Measurements from ENCODE around the gene MYOT. TPM values are rescaled to one million over a fixed set of nuclear protein-coding genes. Genes with fewer than 3 reads are reported as not detected.

Gene MYOT
- total RNA-seq, 1 donor from 2014 or later = not detected

- no peaks in the 10 kb centered on the region for H3K27me3 Mint-ChIP-seq (ENCODE audit: low read depth)
- H3K4me1 Mint-ChIP-seq (ENCODE audit: low read depth) = peaks cover 17% of the 10 kb centered on the region
- no peaks in the 10 kb centered on the region for H3K9me3 Mint-ChIP-seq
- intact Hi-C loops (cut with micrococcal nuclease) = no loop called here
- peaks cover 5% of the 10 kb centered on the region for H3K36me3 Mint-ChIP-seq (ENCODE audit: low read depth)
- no peak for DNase-seq (ENCODE audit: low spot score)
- no peak overlapping the region for H3K27ac Mint-ChIP-seq
- H3K4me3 Mint-ChIP-seq (ENCODE audit: low read depth) = no peak overlapping the region
Measured at GRCh38 chr5:137890845-137891244, 23.2 kb downstream of the MYOT start.

- no peak overlapping the region for H3K4me3 Mint-ChIP-seq (ENCODE audit: low read depth)
- intact Hi-C loops (cut with micrococcal nuclease) = no loop called here
- no peak overlapping the region for H3K27ac Mint-ChIP-seq
- H3K36me3 Mint-ChIP-seq (ENCODE audit: low read depth) = peaks cover 5% of the 10 kb centered on the region
- no peaks in the 10 kb centered on the region for H3K27me3 Mint-ChIP-seq (ENCODE audit: low read depth)
- H3K9me3 Mint-ChIP-seq = no peaks in the 10 kb centered on the region
- no peak for DNase-seq (ENCODE audit: low spot score)
- peaks cover 14% of the 10 kb centered on the region for H3K4me1 Mint-ChIP-seq (ENCODE audit: low read depth)
Measured at GRCh38 chr5:137891849-137892248, 24.2 kb downstream of the MYOT start.

DNA sequence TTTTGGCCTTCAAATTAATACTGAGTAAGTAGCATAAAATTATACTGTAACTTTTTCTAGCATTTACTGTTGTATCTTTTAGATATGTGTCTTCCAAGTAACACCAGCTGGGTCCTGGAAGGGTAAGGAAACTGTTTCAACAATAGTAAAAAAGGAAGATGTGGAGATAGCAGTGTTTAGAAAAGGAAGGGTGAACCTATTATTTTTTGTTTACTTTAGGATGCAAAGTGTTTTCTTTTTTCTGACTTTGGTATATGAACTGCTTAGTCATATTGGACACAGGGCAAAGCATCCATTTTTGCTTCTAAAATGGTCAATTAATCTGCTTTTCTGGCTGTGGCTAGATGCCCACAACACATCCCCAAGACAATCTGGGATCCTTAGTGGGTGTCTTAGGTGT lies 26.9 kb downstream of the MYOT start:
- intact Hi-C loops (cut with micrococcal nuclease) = no loop called here
- no peak for DNase-seq (ENCODE audit: low spot score)
- H3K27me3 Mint-ChIP-seq (ENCODE audit: low read depth) = no peaks in the 10 kb centered on the region
- H3K27ac Mint-ChIP-seq = no peak overlapping the region
- peaks cover 2% of the 10 kb centered on the region for H3K4me1 Mint-ChIP-seq (ENCODE audit: low read depth)
- H3K9me3 Mint-ChIP-seq = no peaks in the 10 kb centered on the region
- no peak overlapping the region for H3K4me3 Mint-ChIP-seq (ENCODE audit: low read depth)
- peaks cover 2% of the 10 kb centered on the region for H3K36me3 Mint-ChIP-seq (ENCODE audit: low read depth)

DNA sequence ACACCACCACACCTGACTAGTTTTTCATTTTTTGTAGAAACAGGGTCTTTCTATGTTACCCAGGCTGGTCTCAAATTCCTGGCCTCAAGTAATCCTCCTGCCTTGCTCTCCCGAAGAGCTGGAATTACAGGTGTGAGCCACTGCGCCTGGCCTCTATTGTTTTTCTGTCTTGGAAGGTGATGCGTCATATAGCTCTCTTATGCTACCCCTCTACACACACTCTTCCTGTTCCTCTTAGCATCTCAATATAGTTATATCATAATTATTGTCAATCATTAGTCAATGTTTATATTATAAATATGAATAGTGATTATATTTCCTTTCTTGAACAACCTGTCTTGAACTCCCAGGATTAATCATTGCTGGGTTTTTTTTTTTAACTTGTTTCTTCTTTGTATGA lies 28.9 kb downstream of the MYOT start:
- H3K4me3 Mint-ChIP-seq (ENCODE audit: low read depth) = no peak overlapping the region
- no peaks in the 10 kb centered on the region for H3K36me3 Mint-ChIP-seq (ENCODE audit: low read depth)
- H3K9me3 Mint-ChIP-seq = no peaks in the 10 kb centered on the region
- no peak overlapping the region for H3K27ac Mint-ChIP-seq
- intact Hi-C loops (cut with micrococcal nuclease) = no loop called here
- DNase-seq (ENCODE audit: low spot score) = no peak
- peaks cover 2% of the 10 kb centered on the region for H3K27me3 Mint-ChIP-seq (ENCODE audit: low read depth)
- H3K4me1 Mint-ChIP-seq (ENCODE audit: low read depth) = peaks cover 4% of the 10 kb centered on the region

GRCh38 chr5:137899493-137899892 lies 31.8 kb downstream of the MYOT start:
- Mint-ChIP-seq H3K4me1 (ENCODE audit: low read depth) (peaks cover 4% of the 10 kb centered on the region), H3K27ac (no peak overlapping the region), H3K27me3 (ENCODE audit: low read depth) (peaks cover 2% of the 10 kb centered on the region), H3K36me3 (ENCODE audit: low read depth) (no peaks in the 10 kb centered on the region), H3K9me3 (no peaks in the 10 kb centered on the region), H3K4me3 (ENCODE audit: low read depth) (no peak overlapping the region)
- intact Hi-C loops (cut with micrococcal nuclease) = no loop called here
- no peak for DNase-seq (ENCODE audit: low spot score)

GRCh38 chr5:137901011-137901817 lies 33.6 kb downstream of the MYOT start:
- Mint-ChIP-seq H3K4me1 (ENCODE audit: low read depth) (peaks cover 4% of the 10 kb centered on the region), H3K4me3 (ENCODE audit: low read depth) (no peak overlapping the region), H3K36me3 (ENCODE audit: low read depth) (no peaks in the 10 kb centered on the region), H3K27me3 (ENCODE audit: low read depth) (peaks cover 6% of the 10 kb centered on the region), H3K9me3 (no peaks in the 10 kb centered on the region), H3K27ac (no peak overlapping the region)
- intact Hi-C loops (cut with micrococcal nuclease) = no loop called here
- no peak for DNase-seq (ENCODE audit: low spot score)

GRCh38 chr5:137902408-137903133 lies 34.9 kb downstream of the MYOT start:
- no peaks in the 10 kb centered on the region for H3K9me3 Mint-ChIP-seq
- DNase-seq (ENCODE audit: low spot score) = no peak
- peaks cover 4% of the 10 kb centered on the region for H3K4me1 Mint-ChIP-seq (ENCODE audit: low read depth)
- intact Hi-C loops (cut with micrococcal nuclease) = no loop called here
- H3K27me3 Mint-ChIP-seq (ENCODE audit: low read depth) = peaks cover 8% of the 10 kb centered on the region
- no peak overlapping the region for H3K4me3 Mint-ChIP-seq (ENCODE audit: low read depth)
- H3K36me3 Mint-ChIP-seq (ENCODE audit: low read depth) = no peaks in the 10 kb centered on the region
- H3K27ac Mint-ChIP-seq = no peak overlapping the region

GRCh38 chr5:137914758-137915157 lies 47.1 kb downstream of the MYOT start:
- Mint-ChIP-seq H3K27me3 (ENCODE audit: low read depth) (peaks cover 5% of the 10 kb centered on the region), H3K4me1 (ENCODE audit: low read depth) (no peaks in the 10 kb centered on the region), H3K36me3 (ENCODE audit: low read depth) (no peaks in the 10 kb centered on the region), H3K9me3 (peaks cover 15% of the 10 kb centered on the region), H3K27ac (no peak overlapping the region), H3K4me3 (ENCODE audit: low read depth) (no peak overlapping the region)
- no peak for DNase-seq (ENCODE audit: low spot score)
- intact Hi-C loops (cut with micrococcal nuclease) = no loop called here

- Mint-ChIP-seq H3K4me1 (ENCODE audit: low read depth) (no peaks in the 10 kb centered on the region), H3K27me3 (ENCODE audit: low read depth) (no peaks in the 10 kb centered on the region), H3K27ac (no peak overlapping the region), H3K36me3 (ENCODE audit: low read depth) (no peaks in the 10 kb centered on the region), H3K4me3 (ENCODE audit: low read depth) (no peak overlapping the region), H3K9me3 (peaks cover 15% of the 10 kb centered on the region)
- no peak for DNase-seq (ENCODE audit: low spot score)
- intact Hi-C loops (cut with micrococcal nuclease) = no loop called here
Measured at GRCh38 chr5:137916923-137917322, 49.3 kb downstream of the MYOT start.

DNA sequence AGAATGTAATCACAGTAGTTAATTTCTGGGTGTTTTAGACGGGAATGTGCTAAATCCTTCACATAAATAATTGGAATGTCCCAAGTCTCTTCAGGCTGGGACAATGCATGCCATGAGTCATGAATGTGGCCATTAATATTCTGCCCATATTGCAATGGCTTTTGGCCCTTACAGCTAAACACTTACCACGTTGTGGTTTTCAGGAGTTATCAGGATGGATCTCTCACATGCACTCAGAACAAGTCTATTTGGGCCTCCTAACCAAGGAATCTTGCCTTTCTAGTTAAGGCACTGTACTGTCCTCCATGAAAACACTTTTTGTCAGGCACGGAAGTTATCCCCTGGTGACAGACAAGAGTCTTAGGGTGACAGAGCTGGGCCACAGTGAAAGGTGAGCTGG lies 54.3 kb downstream of the MYOT start:
- no peak overlapping the region for H3K27ac Mint-ChIP-seq
- intact Hi-C loops (cut with micrococcal nuclease) = no loop called here
- H3K4me1 Mint-ChIP-seq (ENCODE audit: low read depth) = no peaks in the 10 kb centered on the region
- no peaks in the 10 kb centered on the region for H3K36me3 Mint-ChIP-seq (ENCODE audit: low read depth)
- no peak for DNase-seq (ENCODE audit: low spot score)
- H3K4me3 Mint-ChIP-seq (ENCODE audit: low read depth) = no peak overlapping the region
- H3K27me3 Mint-ChIP-seq (ENCODE audit: low read depth) = no peaks in the 10 kb centered on the region
- H3K9me3 Mint-ChIP-seq = peaks cover 8% of the 10 kb centered on the region

- no peaks in the 10 kb centered on the region for H3K27me3 Mint-ChIP-seq (ENCODE audit: low read depth)
- intact Hi-C loops (cut with micrococcal nuclease) = no loop called here
- no peaks in the 10 kb centered on the region for H3K4me1 Mint-ChIP-seq (ENCODE audit: low read depth)
- no peak overlapping the region for H3K27ac Mint-ChIP-seq
- no peaks in the 10 kb centered on the region for H3K36me3 Mint-ChIP-seq (ENCODE audit: low read depth)
- no peak overlapping the region for H3K4me3 Mint-ChIP-seq (ENCODE audit: low read depth)
- no peak for DNase-seq (ENCODE audit: low spot score)
- H3K9me3 Mint-ChIP-seq = no peaks in the 10 kb centered on the region
Measured at GRCh38 chr5:137923856-137924255, 56.2 kb downstream of the MYOT start.

GRCh38 chr5:137932800-137933199 lies 65.1 kb downstream of the MYOT start:
- DNase-seq (ENCODE audit: low spot score) = no peak
- Mint-ChIP-seq H3K4me3 (ENCODE audit: low read depth) (no peak overlapping the region), H3K4me1 (ENCODE audit: low read depth) (no peaks in the 10 kb centered on the region), H3K27me3 (ENCODE audit: low read depth) (no peaks in the 10 kb centered on the region), H3K9me3 (no peaks in the 10 kb centered on the region), H3K36me3 (ENCODE audit: low read depth) (peaks cover 13% of the 10 kb centered on the region), H3K27ac (no peak overlapping the region)
- intact Hi-C loops (cut with micrococcal nuclease) = no loop called here

GRCh38 chr5:137933491-137933911 lies 65.8 kb downstream of the MYOT start:
- Mint-ChIP-seq H3K27me3 (ENCODE audit: low read depth) (no peaks in the 10 kb centered on the region), H3K4me1 (ENCODE audit: low read depth) (no peaks in the 10 kb centered on the region), H3K27ac (no peak overlapping the region), H3K36me3 (ENCODE audit: low read depth) (peaks cover 13% of the 10 kb centered on the region), H3K4me3 (ENCODE audit: low read depth) (no peak overlapping the region), H3K9me3 (no peaks in the 10 kb centered on the region)
- no peak for DNase-seq (ENCODE audit: low spot score)
- intact Hi-C loops (cut with micrococcal nuclease) = no loop called here
